T-cell (primary cell): ENCODE measurements around the gene DMAC1. TPM values are rescaled to one million over a fixed set of nuclear protein-coding genes. Genes with fewer than 3 reads are reported as not detected.

ENCODE experiments used
- ATAC-seq, 4 experiments: fragments of 200-7000 bp in 3 of 4; fragments of 150-1000 bp in 1 of 4; cut with Tn5 transposase; replicated peaks in 1 of 4; 1 replicate in 3 of 4; 2 replicates in 1 of 4; pipeline ENCODE4 v1.10.0; 2021; ENCODE audit warnings: moderate library complexity in 3 of 4, mild to moderate bottlenecking in 2 of 4, moderate number of reproducible peaks in 1 of 4
- CTCF ChIA-PET, 2 donors: fragments of 300-600 bp; sonication (Branson Sonifier 250); formaldehyde crosslinking; loops; one replicate each; lab custom pipeline; 2022; ENCODE audit warnings: antibody characterized with exemption in 2 of 2; lab: Charles Lee
- POLR2A ChIA-PET, 2 donors: fragments of 300-600 bp; sonication (Branson Sonifier 250); formaldehyde crosslinking; loops; one replicate each; lab custom pipeline; 2022; ENCODE audit warnings: antibody characterized with exemption in 2 of 2; lab: Charles Lee
- DNase-seq, 35 experiments: peaks; one replicate each; pipeline versions ENCODE4 v3.0.0 to v3.0.0-alpha.2; 2013 to 2023
- H3K27ac ChIP-seq: one replicate; pipeline ENCODE4 v1.5.1; 2013; ENCODE audit warnings: low read length
- H3K27me3 ChIP-seq, 2 experiments: replicated peaks in 1 of 2; 1 replicate in 1 of 2; 2 replicates in 1 of 2; pipeline versions ENCODE4 v1.6.1 to v1.7.0; 2013; ENCODE audit warnings: low read length in 1 of 2, mixed read lengths in 1 of 2; ENCODE audit not compliant: control insufficient read depth in 2 of 2, insufficient read depth in 2 of 2; ENCODE audit errors: extremely low read depth in 1 of 2
- H3K36me3 ChIP-seq, 2 donors: 1 replicate in 1 of 2; 2 replicates in 1 of 2; pipeline versions ENCODE4 v1.6.1 to v1.7.0; 2013; ENCODE audit warnings: low read length in 1 of 2; ENCODE audit not compliant: control insufficient read depth in 2 of 2, insufficient read depth in 1 of 2; ENCODE audit errors: extremely low read depth in 1 of 2
- H3K4me1 ChIP-seq, 2 experiments: 1 replicate in 1 of 2; 2 replicates in 1 of 2; pipeline versions ENCODE4 v1.6.1 to v1.7.0; 2013; ENCODE audit warnings: low read length in 2 of 2, mixed read lengths in 1 of 2; ENCODE audit not compliant: insufficient read depth in 2 of 2, control insufficient read depth in 1 of 2; ENCODE audit errors: extremely low read depth in 1 of 2
- H3K4me3 ChIP-seq, 2 donors: 1 replicate in 1 of 2; 2 replicates in 1 of 2; pipeline versions ENCODE4 v1.5.1 to v1.7.0; 2013; ENCODE audit warnings: mild to moderate bottlenecking in 2 of 2, low read length in 1 of 2, moderate library complexity in 1 of 2; ENCODE audit not compliant: control insufficient read depth in 1 of 2; ENCODE audit errors: extremely low read depth in 1 of 2
- H3K9me3 ChIP-seq: 2 replicates; pipeline ENCODE4 v1.7.0; 2013
- H3K27ac Mint-ChIP-seq, 2 donors: one replicate each; pipeline ENCODE4 v1.8.0; 2020 to 2021; ENCODE audit warnings: mild to moderate bottlenecking in 2 of 2, mixed read lengths in 2 of 2
- H3K27me3 Mint-ChIP-seq, 2 donors: one replicate each; pipeline ENCODE4 v1.8.0; 2021 to 2022; ENCODE audit warnings: mixed read lengths in 2 of 2
- H3K36me3 Mint-ChIP-seq: one replicate; pipeline ENCODE4 v1.8.0; 2021; ENCODE audit warnings: mixed read lengths
- H3K4me1 Mint-ChIP-seq, 3 donors: one replicate each; pipeline ENCODE4 v1.8.0; 2020 to 2022; ENCODE audit warnings: mixed read lengths in 3 of 3, mild to moderate bottlenecking in 1 of 3
- H3K4me3 Mint-ChIP-seq, 3 donors: one replicate each; pipeline ENCODE4 v1.8.0; 2020 to 2022; ENCODE audit warnings: mild to moderate bottlenecking in 3 of 3, mixed read lengths in 3 of 3, moderate library complexity in 3 of 3
- H3K9me3 Mint-ChIP-seq, 3 donors: one replicate each; pipeline ENCODE4 v1.8.0; 2020 to 2022; ENCODE audit warnings: mixed read lengths in 3 of 3
- WGBS: methylation state at CpG from one replicate; pipeline ENCODE4 v1.1.5; 2013; ENCODE audit warnings: missing lambda C conversion rate; ENCODE audit not compliant: insufficient coverage; 5-methylcytosine and 5-hydroxymethylcytosine counted together
- total RNA-seq, 35 experiments: library from RNA in 6 of 35; stranded (reverse) in 6 of 35; fragments of 120-200 nt in 1 of 35; gene quantifications; one replicate each; pipeline versions ENCODE4 v1.2.1 to v1.2.4 and lab custom pipeline; 2013 to 2026

DMAC1 gene, protein sequence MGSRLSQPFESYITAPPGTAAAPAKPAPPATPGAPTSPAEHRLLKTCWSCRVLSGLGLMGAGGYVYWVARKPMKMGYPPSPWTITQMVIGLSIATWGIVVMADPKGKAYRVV
- total RNA-seq (10 to 100 TPM; 19.7 to 39.2 (median 28.2) TPM), total RNA-seq (lab: John Stamatoyannopoulos, UW) (14.8 to 46.0 (median 24.9) reads per million in 29 experiments)
- 44.3 TPM for total RNA-seq (2013)

DNA sequence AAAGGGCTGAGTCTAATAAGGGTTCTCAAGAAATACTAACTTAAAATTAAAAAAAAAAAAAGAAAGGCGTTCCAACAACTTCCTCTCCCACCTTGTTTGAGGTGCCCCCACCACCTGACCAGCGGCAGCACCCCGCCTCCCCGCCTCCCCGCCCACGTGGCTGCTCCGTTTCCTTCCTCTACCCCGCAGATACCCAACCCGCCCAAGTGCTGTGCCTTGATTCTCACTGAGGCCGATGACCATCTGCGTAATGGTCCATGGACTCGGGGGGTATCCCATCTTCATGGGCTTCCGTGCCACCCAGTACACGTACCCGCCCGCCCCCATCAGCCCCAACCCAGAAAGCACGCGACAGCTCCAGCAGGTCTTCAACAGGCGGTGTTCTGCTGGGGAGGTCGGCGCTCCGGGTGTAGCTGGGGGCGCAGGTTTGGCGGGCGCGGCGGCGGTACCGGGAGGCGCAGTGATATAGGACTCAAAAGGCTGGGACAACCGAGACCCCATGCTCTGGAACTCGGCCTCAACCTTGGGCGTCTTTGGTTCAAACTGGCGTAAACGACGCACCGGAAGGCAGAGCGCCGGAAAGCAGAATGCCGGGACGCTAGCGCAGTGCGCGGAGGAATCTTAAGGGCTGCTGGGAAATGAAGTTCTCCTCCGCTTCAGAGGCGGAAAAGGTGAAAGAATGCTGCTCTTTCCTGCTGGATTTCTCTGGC is at the start of gene DMAC1:
DMAC1 (minus strand) TSS at position 545 of the 710 bp plus-strand sequence; CDS start at position 501, 44 bp downstream.
- ATAC-seq: peak; percentile 91 to 97 (median 94)
- CTCF ChIA-PET: interaction anchor here in 1 of 2 donors (0.6 kb wide), 2 partner anchors 620 to 757 kb away, joined by 3 to 5 read pairs; no protein-coding TSS in a partner anchor
- no peaks in the 10 kb centered on the region for H3K9me3 Mint-ChIP-seq

DNA sequence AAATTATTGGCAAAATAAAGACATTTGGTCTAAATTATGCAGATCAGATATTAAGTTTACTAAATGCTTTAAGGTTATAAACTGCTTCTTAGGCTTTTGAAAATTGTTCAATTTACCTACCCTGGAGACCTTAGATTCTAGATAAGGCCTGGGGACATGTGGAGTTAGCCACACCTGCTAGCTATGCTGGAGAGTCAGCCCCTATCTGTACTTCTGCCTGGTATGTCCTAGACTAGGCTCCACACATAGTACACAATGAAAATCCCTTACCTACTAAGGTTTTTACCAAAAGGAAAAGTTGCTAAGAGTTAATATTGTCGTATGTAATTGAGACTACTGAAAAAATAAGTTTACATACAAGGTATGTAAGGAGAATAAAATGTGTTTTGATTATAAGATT is 49.8 kb upstream of the DMAC1 start:
- DNase-seq: no peak
- Mint-ChIP-seq H3K4me3 (no peak overlapping the region), H3K36me3 (no peaks in the 10 kb centered on the region), H3K27me3 (no peaks in the 10 kb centered on the region), H3K9me3 (no peaks in the 10 kb centered on the region), H3K4me1 (peaks cover 0 to 1% (median 0%) of the 10 kb centered on the region in 3 donors), H3K27ac (no peak overlapping the region)
- no CpG with 5 or more reads among the region's 1 CpG for WGBS
- no peak for ATAC-seq
- Histone ChIP-seq H3K27me3 (no peaks in the 10 kb centered on the region), H3K4me1 (no peaks in the 10 kb centered on the region), H3K36me3 (no peaks in the 10 kb centered on the region), H3K9me3 (no peaks in the 10 kb centered on the region), H3K27ac (no peak overlapping the region), H3K4me3 (no peak overlapping the region)
- ChIA-PET POLR2A (interaction anchor here in 1 of 2 donors (0.7 kb wide), 2 partner anchors 32 to 889 kb away, joined by 3 read pairs; no protein-coding TSS in a partner anchor), CTCF (interaction anchor here (0.6 to 0.8 kb wide), 4 partner anchors 17 to 248 kb away, joined by 3 to 6 read pairs (median 4); no protein-coding TSS in a partner anchor)

More for the DNA sequence above, at the start of gene DMAC1:
- peaks cover 31 to 44% (median 36%) of the 10 kb centered on the region in 3 donors for H3K4me1 Mint-ChIP-seq
- Histone ChIP-seq H3K27me3 (no peaks in the 10 kb centered on the region), H3K36me3 (peaks cover 2 to 19% of the 10 kb centered on the region in 2 donors), H3K27ac (peak within 1 kb of the TSS; percentile 89), H3K4me3 (peak within 1 kb of the TSS; percentile 84 to 95), H3K9me3 (no peaks in the 10 kb centered on the region), H3K4me1 (peaks cover 7 to 17% of the 10 kb centered on the region in 2 experiments)
- peak within 1 kb of the TSS; percentile 88 to 94 (median 93) for H3K4me3 Mint-ChIP-seq
- H3K27ac Mint-ChIP-seq: peak within 1 kb of the TSS; percentile 81 to 95
- H3K36me3 Mint-ChIP-seq: peaks cover 22% of the 10 kb centered on the region
- H3K27me3 Mint-ChIP-seq: no peaks in the 10 kb centered on the region
- peak; percentile 50 to 84 (median 69) for DNase-seq
- WGBS: under 1% methylated on average over 32 of the region's 46 CpGs
- POLR2A ChIA-PET: interaction anchor here (0.6 to 0.7 kb wide), 5 partner anchors 14 to 1202 kb away, joined by 3 to 8 read pairs (median 6); no protein-coding TSS in a partner anchor

DNA sequence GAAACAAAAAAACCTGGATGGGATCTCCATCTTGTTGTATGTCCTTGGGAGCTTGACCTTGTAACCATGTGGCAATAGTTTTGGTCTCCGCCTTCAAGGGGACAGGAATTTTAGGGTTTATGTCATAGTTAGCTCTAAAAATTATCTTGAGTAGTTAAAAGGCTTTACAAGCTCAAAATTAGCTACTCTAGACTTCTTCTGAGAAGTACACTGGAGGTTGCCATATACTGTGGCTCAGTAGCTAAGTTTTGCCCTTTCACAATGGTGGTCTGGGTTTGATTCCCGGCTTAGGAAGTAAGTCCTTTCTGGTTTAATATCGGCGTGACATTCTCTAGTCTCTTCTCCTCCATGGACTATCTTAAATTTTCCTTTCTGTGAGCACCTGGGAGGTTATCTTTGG is 48.9 kb upstream of the DMAC1 start:
- peaks cover 0 to 3% (median 0%) of the 10 kb centered on the region in 3 donors for H3K4me1 Mint-ChIP-seq
- H3K27ac Mint-ChIP-seq: no peak overlapping the region
- no peaks in the 10 kb centered on the region for H3K36me3 Mint-ChIP-seq
- ChIA-PET CTCF (interaction anchor here in 1 of 2 donors (0.8 kb wide), 1 partner anchor 275 kb away, joined by 3 read pairs; no protein-coding TSS in a partner anchor), POLR2A (no interaction called here)
- H3K27me3 ChIP-seq: no peaks in the 10 kb centered on the region
- H3K4me3 ChIP-seq: no peak overlapping the region
- ATAC-seq (no peak), DNase-seq (no peak)
- no peaks in the 10 kb centered on the region for H3K27me3 Mint-ChIP-seq
- no peak overlapping the region for H3K27ac ChIP-seq
- no peaks in the 10 kb centered on the region for H3K36me3 ChIP-seq
- no peaks in the 10 kb centered on the region for H3K9me3 Mint-ChIP-seq
- H3K9me3 ChIP-seq: no peaks in the 10 kb centered on the region
- whole genome bisulfite sequencing: 60% methylated on average over 1 of the region's 4 CpGs
- H3K4me1 ChIP-seq: no peaks in the 10 kb centered on the region
- no peak overlapping the region for H3K4me3 Mint-ChIP-seq

DNA sequence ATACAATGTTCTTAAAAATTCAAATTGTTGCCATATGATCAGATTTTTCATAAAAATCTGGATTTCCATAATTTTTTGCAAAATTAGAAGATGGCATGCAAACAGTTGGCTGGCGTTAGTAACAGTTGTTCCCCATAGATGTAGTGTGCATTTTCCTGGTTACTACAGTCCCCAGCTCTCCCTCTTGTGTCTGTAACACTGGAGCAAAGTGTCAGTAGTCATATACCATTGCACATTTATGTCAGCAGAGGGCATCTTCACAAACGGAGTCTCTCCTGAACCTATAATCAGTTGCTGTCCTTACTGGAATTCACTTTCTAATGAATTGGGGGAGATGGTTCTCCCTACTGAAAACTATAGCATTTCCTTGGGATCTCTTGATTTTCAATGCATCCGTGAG is 44.7 kb upstream of the DMAC1 start:
- Mint-ChIP-seq H3K27me3 (no peaks in the 10 kb centered on the region), H3K4me3 (no peak overlapping the region), H3K36me3 (no peaks in the 10 kb centered on the region), H3K27ac (no peak overlapping the region), H3K9me3 (no peaks in the 10 kb centered on the region), H3K4me1 (peaks cover 0 to 3% (median 0%) of the 10 kb centered on the region in 3 donors)
- 71% methylated on average over 1 of the region's 3 CpGs for WGBS
- Histone ChIP-seq H3K4me1 (no peaks in the 10 kb centered on the region), H3K36me3 (no peaks in the 10 kb centered on the region), H3K27ac (no peak overlapping the region), H3K4me3 (no peak overlapping the region), H3K27me3 (no peaks in the 10 kb centered on the region), H3K9me3 (no peaks in the 10 kb centered on the region)
- ATAC-seq (peak in 2 of 4 experiments; percentile 63 to 69), DNase-seq (peak in 5 of 35 experiments; percentile 4 to 55 (median 9))
- CTCF ChIA-PET: interaction anchor here (0.8 kb wide), 2 partner anchors 267 to 382 kb away, joined by 3 read pairs; no protein-coding TSS in a partner anchor
- POLR2A ChIA-PET: no interaction called here

DNA sequence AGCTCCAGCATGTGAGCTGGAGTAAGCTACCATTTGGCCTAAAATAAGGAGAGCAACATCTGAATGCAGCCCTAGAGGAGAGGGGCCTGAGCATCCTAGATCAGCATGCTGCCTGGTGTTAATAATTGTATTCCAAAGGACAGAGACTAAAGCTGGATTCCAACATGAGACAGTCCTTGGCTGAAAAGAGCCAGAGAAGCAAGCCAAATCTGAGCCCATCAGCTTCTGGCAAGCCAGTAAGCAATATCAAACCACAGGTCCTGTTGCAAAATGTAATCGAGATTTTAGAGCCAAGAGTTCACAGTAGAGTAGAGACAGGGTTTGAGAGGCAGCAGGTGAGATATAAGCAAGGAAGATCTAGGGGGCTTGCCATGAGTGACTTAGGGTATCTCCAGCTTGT is 42.3 kb upstream of the DMAC1 start:
- 63% methylated on average over 1 of the region's 1 CpG for WGBS

DNA sequence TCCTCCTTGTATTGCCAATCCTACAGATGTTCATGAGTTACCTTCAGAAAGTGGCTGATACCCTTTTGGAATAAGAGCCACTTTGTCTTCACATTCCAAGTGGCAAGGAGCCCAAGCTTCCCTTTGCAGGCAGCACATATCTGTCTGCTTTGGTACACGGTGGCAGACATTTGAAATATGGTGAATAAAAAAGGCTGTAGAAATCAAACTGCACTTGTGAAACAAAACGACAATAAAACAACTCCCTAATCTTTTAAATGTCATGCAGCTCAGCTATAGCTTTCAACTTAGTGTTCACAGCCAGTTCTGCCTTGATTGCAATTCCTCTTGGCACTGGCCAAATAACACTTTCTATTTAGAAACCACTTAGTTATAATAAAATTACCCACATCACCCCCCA is 35.0 kb upstream of the DMAC1 start:
- WGBS: no CpG with 5 or more reads among the region's 2 CpGs
- no peak overlapping the region for H3K27ac Mint-ChIP-seq
- H3K9me3 Mint-ChIP-seq: peaks cover 0 to 7% (median 6%) of the 10 kb centered on the region in 3 donors
- CTCF ChIA-PET: no interaction called here
- Histone ChIP-seq H3K9me3 (no peaks in the 10 kb centered on the region), H3K4me1 (no peaks in the 10 kb centered on the region), H3K27ac (no peak overlapping the region), H3K27me3 (no peaks in the 10 kb centered on the region), H3K36me3 (no peaks in the 10 kb centered on the region), H3K4me3 (no peak overlapping the region)
- DNase-seq: no peak
- ATAC-seq: no peak
- no peaks in the 10 kb centered on the region for H3K4me1 Mint-ChIP-seq
- no peaks in the 10 kb centered on the region for H3K27me3 Mint-ChIP-seq
- H3K4me3 Mint-ChIP-seq: no peak overlapping the region
- POLR2A ChIA-PET: interaction anchor here in 1 of 2 donors (0.6 kb wide), 1 partner anchor 314 kb away, joined by 3 read pairs; no protein-coding TSS in a partner anchor
- no peaks in the 10 kb centered on the region for H3K36me3 Mint-ChIP-seq

More for the DNA sequence above, 42.3 kb upstream of the DMAC1 start:
- Mint-ChIP-seq H3K36me3 (no peaks in the 10 kb centered on the region), H3K4me1 (peaks cover 0 to 3% (median 0%) of the 10 kb centered on the region in 3 donors), H3K9me3 (peaks cover 0 to 2% (median 1%) of the 10 kb centered on the region in 3 donors), H3K27me3 (no peaks in the 10 kb centered on the region), H3K27ac (no peak overlapping the region), H3K4me3 (no peak overlapping the region)
- H3K36me3 ChIP-seq: no peaks in the 10 kb centered on the region
- CTCF ChIA-PET: no interaction called here
- no peak overlapping the region for H3K27ac ChIP-seq
- H3K4me1 ChIP-seq: no peaks in the 10 kb centered on the region
- no peaks in the 10 kb centered on the region for H3K9me3 ChIP-seq
- POLR2A ChIA-PET: no interaction called here
- ATAC-seq (no peak), DNase-seq (no peak)
- no peaks in the 10 kb centered on the region for H3K27me3 ChIP-seq
- H3K4me3 ChIP-seq: no peak overlapping the region
